ENCODE measurements around the gene NELL2.

Gene NELL2

GRCh38 chr12:44750468-44750867 is 125.6 kb downstream of the NELL2 start:
- no peak for TF ChIP-seq YY1 (IDR thresholded peaks at IDR 0.05; ENCODE audit: low read depth)
- TF ChIP-seq NFIC (IDR thresholded peaks at IDR 0.05): peak; percentile 91
- TF ChIP-seq TEAD4 (IDR thresholded peaks at IDR 0.05): peak; percentile 80
- no peak for TF ChIP-seq EGR1 (IDR thresholded peaks at IDR 0.05)
- TF ChIP-seq EP300 (IDR thresholded peaks at IDR 0.05; ENCODE audit: borderline replicate concordance): peak; percentile 74; the same call in 1 of the 2 replicates
- TF ChIP-seq REST (IDR thresholded peaks at IDR 0.05; ENCODE audit: low read depth): no peak
- TF ChIP-seq TAF1 (IDR thresholded peaks at IDR 0.05; ENCODE audit: low read depth): no peak
- no peak for TF ChIP-seq CREB1 (IDR thresholded peaks at IDR 0.05; ENCODE audit: low read depth)
- TF ChIP-seq CEBPB (IDR thresholded peaks at IDR 0.05): no peak
- TF ChIP-seq FOXM1 (IDR thresholded peaks at IDR 0.05; ENCODE audit: borderline replicate concordance, low read depth): peak; percentile 54
- no peak for TF ChIP-seq MAX (IDR thresholded peaks at IDR 0.05)
- TF ChIP-seq RAD21 (IDR thresholded peaks at IDR 0.05; ENCODE audit: low read depth): no peak
- no peak for TF ChIP-seq ZBTB7A (IDR thresholded peaks at IDR 0.05; ENCODE audit: low read depth)
- 0 out of 2 replicates have a peak, but pooled peaks have one; percentile 15 for TF ChIP-seq USF1 (IDR thresholded peaks at IDR 0.05)
- TF ChIP-seq TCF12 (IDR thresholded peaks at IDR 0.05; ENCODE audit: low read depth): peak; percentile 69; the same call in 1 of the 2 replicates

DNA sequence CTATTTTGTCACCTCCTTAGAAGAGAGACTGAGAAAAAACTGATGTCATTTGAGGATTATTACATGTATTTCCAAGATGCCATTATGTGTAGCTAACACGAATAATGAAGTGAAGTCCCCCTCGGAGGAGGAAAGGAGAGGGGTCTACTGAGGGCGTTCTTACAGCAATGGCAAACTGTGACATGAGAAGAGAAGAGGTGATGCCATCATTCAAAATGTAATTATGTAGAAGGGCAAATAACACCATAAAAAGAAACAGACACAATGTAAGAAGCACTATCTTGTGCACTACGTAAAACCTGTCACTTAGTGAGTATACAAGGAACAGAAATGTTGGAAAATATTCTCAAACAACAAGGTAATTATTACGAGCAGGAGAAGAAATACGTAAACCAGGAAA is 126.5 kb downstream of the NELL2 start:
- TF ChIP-seq ZBTB7A (IDR thresholded peaks at IDR 0.05; ENCODE audit: low read depth) (no peak), REST (IDR thresholded peaks at IDR 0.05; ENCODE audit: low read depth) (no peak), RAD21 (IDR thresholded peaks at IDR 0.05; ENCODE audit: low read depth) (no peak), TEAD4 (IDR thresholded peaks at IDR 0.05) (no peak), EP300 (IDR thresholded peaks at IDR 0.05; ENCODE audit: borderline replicate concordance) (no peak), TAF1 (IDR thresholded peaks at IDR 0.05; ENCODE audit: low read depth) (no peak), TCF12 (IDR thresholded peaks at IDR 0.05; ENCODE audit: low read depth) (no peak), YY1 (IDR thresholded peaks at IDR 0.05; ENCODE audit: low read depth) (no peak), CEBPB (IDR thresholded peaks at IDR 0.05) (no peak)

DNA sequence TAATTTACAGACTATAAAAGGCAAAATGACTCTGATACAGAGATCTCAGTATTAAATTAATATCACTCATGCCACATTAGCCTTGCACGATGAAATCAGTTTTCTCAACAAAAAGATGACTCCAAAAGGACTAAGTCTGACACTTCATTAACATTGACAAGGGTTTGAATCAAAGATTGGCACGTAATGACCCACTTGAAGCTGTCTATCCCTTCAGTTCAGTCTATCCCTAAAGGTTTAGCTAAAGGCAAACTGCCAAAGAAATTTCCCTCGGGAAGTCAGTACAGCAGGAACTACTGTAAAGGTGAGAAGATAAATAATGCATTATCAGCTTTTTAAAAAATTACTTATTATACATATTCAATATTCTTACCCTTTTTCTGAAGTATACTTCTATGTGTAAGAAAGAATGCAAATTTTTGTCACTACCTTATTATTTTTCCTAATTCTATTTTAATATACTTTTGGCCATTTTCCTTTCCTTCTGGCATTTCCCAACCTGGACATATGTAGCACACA is 127.1 kb downstream of the NELL2 start:
- TF ChIP-seq ZBTB7A (IDR thresholded peaks at IDR 0.05; ENCODE audit: low read depth): no peak

DNA sequence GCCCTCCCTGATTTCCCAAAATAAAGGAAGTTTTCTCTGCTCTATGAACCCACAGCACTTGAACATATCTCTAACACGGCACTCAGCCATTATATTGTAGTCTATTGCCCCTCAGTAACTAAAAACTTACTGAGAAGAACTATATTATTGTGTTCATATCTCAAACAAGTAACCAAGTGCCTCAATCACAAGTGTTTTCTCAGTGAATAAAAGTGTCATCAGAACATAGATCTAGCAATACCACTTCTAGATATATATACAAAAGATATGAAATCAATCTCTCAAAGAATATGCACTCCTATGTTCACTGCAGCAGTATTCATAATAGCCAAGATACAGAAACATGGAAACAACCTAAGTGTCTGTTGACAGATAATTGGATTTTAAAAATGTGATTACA is 138.1 kb downstream of the NELL2 start:
- TF ChIP-seq ZBTB7A (IDR thresholded peaks at IDR 0.05; ENCODE audit: low read depth): no peak
- TF ChIP-seq CEBPB (IDR thresholded peaks at IDR 0.05): no peak
- no peak for TF ChIP-seq FOXM1 (IDR thresholded peaks at IDR 0.05; ENCODE audit: borderline replicate concordance, low read depth)
- TF ChIP-seq MAX (IDR thresholded peaks at IDR 0.05): no peak
- no peak for TF ChIP-seq YY1 (IDR thresholded peaks at IDR 0.05; ENCODE audit: low read depth)
- TF ChIP-seq EGR1 (IDR thresholded peaks at IDR 0.05): no peak
- no peak for TF ChIP-seq REST (IDR thresholded peaks at IDR 0.05; ENCODE audit: low read depth)
- no peak for TF ChIP-seq NFIC (IDR thresholded peaks at IDR 0.05)
- TF ChIP-seq RAD21 (IDR thresholded peaks at IDR 0.05; ENCODE audit: low read depth): no peak
- TF ChIP-seq USF1 (IDR thresholded peaks at IDR 0.05): no peak
- no peak for TF ChIP-seq CREB1 (IDR thresholded peaks at IDR 0.05; ENCODE audit: low read depth)
- TF ChIP-seq TCF12 (IDR thresholded peaks at IDR 0.05; ENCODE audit: low read depth): no peak
- TF ChIP-seq TEAD4 (IDR thresholded peaks at IDR 0.05): no peak
- no peak for TF ChIP-seq EP300 (IDR thresholded peaks at IDR 0.05; ENCODE audit: borderline replicate concordance)

Data from Ishikawa (cell line).